ENCODE measurements around the gene FRMD3.

GRCh38 chr9:83429229-83429628, 109.0 kb downstream of the FRMD3 start:
- TF ChIP-seq CTCF (IDR thresholded peaks at IDR 0.05) (no peak), USF2 (CRISPR knock-in tag; IDR thresholded peaks at IDR 0.05) (no peak), EMX1 (CRISPR knock-in tag; IDR thresholded peaks at IDR 0.05) (no peak), USF1 (CRISPR knock-in tag; IDR thresholded peaks at IDR 0.05) (no peak), NR2C2 (CRISPR knock-in tag; IDR thresholded peaks at IDR 0.05) (no peak), ATF3 (CRISPR knock-in tag; conservative IDR thresholded peaks at IDR 0.05) (no peak), MAX (CRISPR knock-in tag; IDR thresholded peaks at IDR 0.05) (no peak), FOXJ3 (CRISPR knock-in tag; IDR thresholded peaks at IDR 0.05; ENCODE audit: borderline replicate concordance) (no peak), IRF1 (CRISPR knock-in tag; IDR thresholded peaks at IDR 0.05) (no peak)

All from WTC11 (cell line).